ENCODE results near the gene CDH1. TPM values are rescaled to one million over a fixed set of nuclear protein-coding genes. Genes with fewer than 3 reads are reported as not detected.

CDH1 gene
- total RNA-seq, 2 experiments from 2014 or later = 0.31 to 0.49 TPM

DNA sequence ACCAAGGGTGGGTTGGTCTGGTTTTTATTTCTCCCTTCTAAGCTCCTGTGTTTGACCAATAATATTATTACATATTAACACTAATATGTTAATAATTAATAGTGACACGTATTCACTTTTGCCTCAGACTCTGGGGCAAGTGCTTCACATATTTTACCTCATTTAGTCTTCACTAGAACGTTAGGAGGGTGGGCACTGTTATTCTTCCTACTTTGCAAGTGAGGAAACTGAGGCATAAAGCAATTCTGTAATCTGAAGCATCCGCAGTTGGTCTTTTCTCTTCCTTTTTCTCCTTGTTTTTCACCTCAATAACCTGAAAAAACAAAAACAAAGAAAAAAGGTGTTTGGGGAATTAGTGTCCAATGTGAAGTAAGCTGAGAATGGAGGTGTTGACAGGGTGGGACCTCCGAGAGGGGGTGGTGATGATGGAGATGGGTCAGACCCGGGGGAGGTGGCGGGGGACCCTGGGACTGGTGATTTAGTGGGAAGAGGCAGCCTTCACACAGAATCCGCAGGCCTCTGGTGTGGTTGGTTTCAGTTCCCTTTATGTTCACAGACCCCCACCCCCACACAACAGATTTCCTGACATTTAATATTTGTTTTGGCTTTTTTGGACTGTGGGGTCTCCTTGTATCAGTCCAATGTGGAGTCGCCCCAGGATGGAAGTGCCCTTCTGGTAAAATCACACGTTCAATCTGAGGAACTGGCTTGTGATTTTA, 3.7 kb downstream of the CDH1 start:
- POLR2A ChIA-PET = no interaction called here
- H3K4me3 Mint-ChIP-seq = no peak overlapping the region
- no peaks in the 10 kb centered on the region for H3K9me3 Mint-ChIP-seq
- peaks cover 4% of the 10 kb centered on the region for H3K4me1 Mint-ChIP-seq (ENCODE audit: low read depth)
- H3K36me3 Mint-ChIP-seq (ENCODE audit: low read depth) = no peaks in the 10 kb centered on the region
- Histone ChIP-seq H3K9me3 (ENCODE audit: control insufficient read depth in 1 of 2, insufficient read depth in 1 of 2, low read length in 2 of 2) (peaks cover 0 to 17% of the 10 kb centered on the region in 2 experiments), H3K4me1 (ENCODE audit: insufficient read depth, low read length) (peaks cover 13% of the 10 kb centered on the region), H3K27ac (ENCODE audit: low read depth in 1 of 2, low read length in 2 of 2) (no peak overlapping the region), H3K4me3 (ENCODE audit: low read length) (no peak overlapping the region), H3K36me3 (ENCODE audit: insufficient read depth, low read length) (no peaks in the 10 kb centered on the region), H3K27me3 (ENCODE audit: control insufficient read depth in 1 of 2, insufficient read depth in 2 of 2, low read length in 2 of 2) (peaks cover 24 to 35% of the 10 kb centered on the region in 2 experiments)
- TF ChIP-seq, protein P1, sequence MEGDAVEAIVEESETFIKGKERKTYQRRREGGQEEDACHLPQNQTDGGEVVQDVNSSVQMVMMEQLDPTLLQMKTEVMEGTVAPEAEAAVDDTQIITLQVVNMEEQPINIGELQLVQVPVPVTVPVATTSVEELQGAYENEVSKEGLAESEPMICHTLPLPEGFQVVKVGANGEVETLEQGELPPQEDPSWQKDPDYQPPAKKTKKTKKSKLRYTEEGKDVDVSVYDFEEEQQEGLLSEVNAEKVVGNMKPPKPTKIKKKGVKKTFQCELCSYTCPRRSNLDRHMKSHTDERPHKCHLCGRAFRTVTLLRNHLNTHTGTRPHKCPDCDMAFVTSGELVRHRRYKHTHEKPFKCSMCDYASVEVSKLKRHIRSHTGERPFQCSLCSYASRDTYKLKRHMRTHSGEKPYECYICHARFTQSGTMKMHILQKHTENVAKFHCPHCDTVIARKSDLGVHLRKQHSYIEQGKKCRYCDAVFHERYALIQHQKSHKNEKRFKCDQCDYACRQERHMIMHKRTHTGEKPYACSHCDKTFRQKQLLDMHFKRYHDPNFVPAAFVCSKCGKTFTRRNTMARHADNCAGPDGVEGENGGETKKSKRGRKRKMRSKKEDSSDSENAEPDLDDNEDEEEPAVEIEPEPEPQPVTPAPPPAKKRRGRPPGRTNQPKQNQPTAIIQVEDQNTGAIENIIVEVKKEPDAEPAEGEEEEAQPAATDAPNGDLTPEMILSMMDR (IDR thresholded peaks at IDR 0.05) = no peak
- peaks cover 39% of the 10 kb centered on the region for H3K27me3 Mint-ChIP-seq
- no peak overlapping the region for H3K27ac Mint-ChIP-seq
- ATAC-seq (ENCODE audit: poor library complexity) = no peak
- intact Hi-C loops (cut with DNase I, micrococcal nuclease) = no loop called here
- CTCF ChIA-PET = no interaction called here
- DNase-seq = no peak

GRCh38 chr16:68743664-68744063, 6.6 kb downstream of the CDH1 start:
- no peak overlapping the region for H3K4me3 Mint-ChIP-seq
- intact Hi-C loops (cut with DNase I, micrococcal nuclease) = no loop called here
- CTCF ChIA-PET = no interaction called here

GRCh38 chr16:68744744-68745280, 7.7 kb downstream of the CDH1 start:
- Histone ChIP-seq H3K4me3 (ENCODE audit: low read length) (no peak overlapping the region), H3K36me3 (ENCODE audit: insufficient read depth, low read length) (no peaks in the 10 kb centered on the region), H3K9me3 (ENCODE audit: control insufficient read depth in 1 of 2, insufficient read depth in 1 of 2, low read length in 2 of 2) (no peaks in the 10 kb centered on the region), H3K4me1 (ENCODE audit: insufficient read depth, low read length) (no peaks in the 10 kb centered on the region), H3K27me3 (ENCODE audit: control insufficient read depth in 1 of 2, insufficient read depth in 2 of 2, low read length in 2 of 2) (peaks cover 0 to 7% of the 10 kb centered on the region in 2 experiments), H3K27ac (ENCODE audit: low read depth in 1 of 2, low read length in 2 of 2) (no peak overlapping the region)
- intact Hi-C loops (cut with DNase I, micrococcal nuclease) = no loop called here
- Mint-ChIP-seq H3K36me3 (ENCODE audit: low read depth) (no peaks in the 10 kb centered on the region), H3K27ac (no peak overlapping the region), H3K4me1 (ENCODE audit: low read depth) (no peaks in the 10 kb centered on the region), H3K9me3 (no peaks in the 10 kb centered on the region), H3K4me3 (no peak overlapping the region), H3K27me3 (peaks cover 19% of the 10 kb centered on the region)
- CTCF ChIA-PET = no interaction called here
- no peak for ATAC-seq (ENCODE audit: poor library complexity)
- DNase-seq = no peak
- POLR2A ChIA-PET = no interaction called here
- TF ChIP-seq, protein P1 (IDR thresholded peaks at IDR 0.05) = no peak

More at GRCh38 chr16:68743664-68744063, 6.6 kb downstream of the CDH1 start:
- no peaks in the 10 kb centered on the region for H3K4me1 ChIP-seq (ENCODE audit: insufficient read depth, low read length)
- H3K9me3 ChIP-seq (ENCODE audit: control insufficient read depth in 1 of 2, insufficient read depth in 1 of 2, low read length in 2 of 2) = no peaks in the 10 kb centered on the region
- H3K36me3 Mint-ChIP-seq (ENCODE audit: low read depth) = no peaks in the 10 kb centered on the region
- no peaks in the 10 kb centered on the region for H3K36me3 ChIP-seq (ENCODE audit: insufficient read depth, low read length)
- H3K9me3 Mint-ChIP-seq = no peaks in the 10 kb centered on the region
- POLR2A ChIA-PET = no interaction called here
- H3K27me3 Mint-ChIP-seq = peaks cover 21% of the 10 kb centered on the region
- no peak overlapping the region for H3K27ac ChIP-seq (ENCODE audit: low read depth in 1 of 2, low read length in 2 of 2)
- TF ChIP-seq, protein P1 (IDR thresholded peaks at IDR 0.05) = no peak
- H3K27me3 ChIP-seq (ENCODE audit: control insufficient read depth in 1 of 2, insufficient read depth in 2 of 2, low read length in 2 of 2) = peaks cover 2 to 7% of the 10 kb centered on the region in 2 experiments
- DNase-seq = no peak
- no peaks in the 10 kb centered on the region for H3K4me1 Mint-ChIP-seq (ENCODE audit: low read depth)
- no peak for ATAC-seq (ENCODE audit: poor library complexity)
- H3K27ac Mint-ChIP-seq = no peak overlapping the region
- no peak overlapping the region for H3K4me3 ChIP-seq (ENCODE audit: low read length)
